ENCODE results near the gene RTCB. TPM values are rescaled to one million over a fixed set of nuclear protein-coding genes. Genes with fewer than 3 reads are reported as not detected.

RTCB gene
- total RNA-seq, 1 donor from 2014 or later, result 165 TPM

- Histone ChIP-seq H3K27me3 (ENCODE audit: control insufficient read depth, insufficient read depth, low read length) (no peaks in the 10 kb centered on the region), H3K4me3 (ENCODE audit: low read depth, low read length) (no peak overlapping the region), H3K36me3 (ENCODE audit: control insufficient read depth, insufficient read depth, low read length) (no peaks in the 10 kb centered on the region)
- FAIRE-seq (peak; percentile 60), DNase-seq (ENCODE audit: low read depth) (no peak)
- no peak for TF ChIP-seq CTCF (IDR thresholded peaks at IDR 0.05; ENCODE audit: insufficient read depth, low read length, severe bottlenecking)
Measured at GRCh38 chr22:32416556-32417085, 4.6 kb upstream of the RTCB start.

- peaks cover 1% of the 10 kb centered on the region for H3K36me3 ChIP-seq (ENCODE audit: control insufficient read depth, insufficient read depth, low read length)
- DNase-seq (ENCODE audit: low read depth) (peak; percentile 26), FAIRE-seq (no peak)
- no peak overlapping the region for H3K4me3 ChIP-seq (ENCODE audit: low read depth, low read length)
- H3K27me3 ChIP-seq (ENCODE audit: control insufficient read depth, insufficient read depth, low read length), result no peaks in the 10 kb centered on the region
- TF ChIP-seq CTCF (IDR thresholded peaks at IDR 0.05; ENCODE audit: insufficient read depth, low read length, severe bottlenecking), result no peak
Measured at GRCh38 chr22:32414191-32414590, 2.1 kb upstream of the RTCB start.

GRCh38 chr22:32413719-32414118, 1.7 kb upstream of the RTCB start:
- H3K4me3 ChIP-seq (ENCODE audit: low read depth, low read length), result no peak overlapping the region
- peaks cover 2% of the 10 kb centered on the region for H3K36me3 ChIP-seq (ENCODE audit: control insufficient read depth, insufficient read depth, low read length)
- peak; percentile 40 for DNase-seq (ENCODE audit: low read depth)
- peak; percentile 48 for TF ChIP-seq CTCF (IDR thresholded peaks at IDR 0.05; ENCODE audit: insufficient read depth, low read length, severe bottlenecking)
- FAIRE-seq, result no peak
- H3K27me3 ChIP-seq (ENCODE audit: control insufficient read depth, insufficient read depth, low read length), result no peaks in the 10 kb centered on the region

- peak overlapping the region; percentile 68 for H3K4me3 ChIP-seq (ENCODE audit: low read depth, low read length)
- FAIRE-seq (no peak), DNase-seq (ENCODE audit: low read depth) (peak; percentile 74)
- H3K36me3 ChIP-seq (ENCODE audit: control insufficient read depth, insufficient read depth, low read length), result peaks cover 13% of the 10 kb centered on the region
- no peaks in the 10 kb centered on the region for H3K27me3 ChIP-seq (ENCODE audit: control insufficient read depth, insufficient read depth, low read length)
- no peak for TF ChIP-seq CTCF (IDR thresholded peaks at IDR 0.05; ENCODE audit: insufficient read depth, low read length, severe bottlenecking)
Measured at GRCh38 chr22:32411402-32411801, 645 bp downstream of the RTCB start.

- peak; percentile 22 for DNase-seq (ENCODE audit: low read depth)
- Histone ChIP-seq H3K4me3 (ENCODE audit: low read depth, low read length) (no peak overlapping the region), H3K36me3 (ENCODE audit: control insufficient read depth, insufficient read depth, low read length) (peaks cover 16% of the 10 kb centered on the region), H3K27me3 (ENCODE audit: control insufficient read depth, insufficient read depth, low read length) (no peaks in the 10 kb centered on the region)
- no peak for TF ChIP-seq CTCF (IDR thresholded peaks at IDR 0.05; ENCODE audit: insufficient read depth, low read length, severe bottlenecking)
- FAIRE-seq, result no peak
Measured at GRCh38 chr22:32410459-32410858, 1.6 kb downstream of the RTCB start.

- FAIRE-seq, result no peak
- no peak overlapping the region for H3K4me3 ChIP-seq (ENCODE audit: low read depth, low read length)
- DNase-seq (ENCODE audit: low read depth), result no peak
Measured at GRCh38 chr22:32409977-32410376, 2.1 kb downstream of the RTCB start.

More at GRCh38 chr22:32409977-32410376, 2.1 kb downstream of the RTCB start:
- no peaks in the 10 kb centered on the region for H3K27me3 ChIP-seq (ENCODE audit: control insufficient read depth, insufficient read depth, low read length)
- H3K36me3 ChIP-seq (ENCODE audit: control insufficient read depth, insufficient read depth, low read length), result peaks cover 18% of the 10 kb centered on the region
- TF ChIP-seq CTCF (IDR thresholded peaks at IDR 0.05; ENCODE audit: insufficient read depth, low read length, severe bottlenecking), result no peak

Data from bronchial epithelial cell (primary cell).